Activated CD8-positive, alpha-beta memory T cell treated with anti-CD3 and anti-CD28 coated beads, Interleukin-2, amount 50 U/mL, for 4 hours (primary cell): Measurements from ENCODE around the gene CLDN24.
"Not testable (repeated sequence)": the region's sequence is repeated elsewhere in the genome, so short reads cannot be mapped to it uniquely, and the experiment has no call there.

Experiments
- DNase-seq: peaks from one replicate; pipeline ENCODE4 v3.0.0-alpha.2; 2020

The CLDN24 gene

DNA sequence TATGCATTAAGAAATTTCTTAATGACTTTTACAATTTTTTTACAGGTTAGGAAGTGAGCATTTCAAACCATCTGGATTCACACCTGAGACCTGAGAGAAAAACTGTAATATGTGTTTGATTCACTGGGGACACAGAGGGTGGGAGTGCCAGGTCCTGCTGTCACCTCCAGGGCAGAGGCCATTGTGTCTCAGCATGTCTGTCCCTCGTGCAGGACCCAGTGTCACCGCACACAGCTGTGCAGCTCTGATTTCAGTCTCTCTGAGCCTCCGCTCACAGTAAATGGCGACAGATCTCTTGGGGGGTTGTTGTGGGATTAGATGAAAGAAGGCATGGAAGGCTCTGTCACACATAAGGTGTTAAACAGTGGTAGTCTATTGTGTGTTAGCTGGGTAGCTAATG, 23.0 kb upstream of the CLDN24 start:
- DNase-seq, result no peak

DNA sequence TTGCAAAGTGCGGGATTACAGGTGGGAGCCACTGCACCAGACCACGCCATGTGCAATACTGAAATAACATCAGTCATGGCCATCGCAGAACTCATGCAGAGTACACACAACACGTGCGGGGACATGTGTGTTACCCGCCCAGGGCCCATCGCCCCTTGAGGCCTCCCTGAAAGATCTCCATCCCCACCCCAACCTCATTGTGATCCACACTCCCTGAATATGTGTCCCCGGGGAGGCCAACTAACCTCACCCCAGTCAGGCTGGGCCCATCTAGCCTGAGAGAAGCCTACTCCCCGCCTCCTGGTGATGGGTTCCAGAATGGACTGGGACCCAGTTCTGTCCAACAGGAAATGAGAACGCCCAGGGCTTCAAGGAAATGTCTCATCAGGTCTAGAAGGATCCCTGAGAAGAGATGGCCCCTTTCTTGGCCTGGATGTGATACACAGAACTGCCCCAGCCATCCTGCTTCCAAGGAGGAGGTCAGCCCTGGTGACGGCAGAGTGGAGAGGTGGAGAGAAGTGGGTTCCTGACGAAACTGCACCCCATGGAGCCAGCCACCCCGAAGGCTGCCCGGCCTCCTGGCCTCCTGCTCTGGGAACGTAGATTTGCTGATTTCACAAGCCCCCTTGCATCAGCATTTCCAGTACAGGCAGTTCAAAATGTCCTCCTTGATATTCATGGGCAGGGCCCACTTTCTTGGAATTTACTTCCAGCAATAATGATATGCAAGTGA, 22.5 kb upstream of the CLDN24 start:
- DNase-seq, result no peak

DNA sequence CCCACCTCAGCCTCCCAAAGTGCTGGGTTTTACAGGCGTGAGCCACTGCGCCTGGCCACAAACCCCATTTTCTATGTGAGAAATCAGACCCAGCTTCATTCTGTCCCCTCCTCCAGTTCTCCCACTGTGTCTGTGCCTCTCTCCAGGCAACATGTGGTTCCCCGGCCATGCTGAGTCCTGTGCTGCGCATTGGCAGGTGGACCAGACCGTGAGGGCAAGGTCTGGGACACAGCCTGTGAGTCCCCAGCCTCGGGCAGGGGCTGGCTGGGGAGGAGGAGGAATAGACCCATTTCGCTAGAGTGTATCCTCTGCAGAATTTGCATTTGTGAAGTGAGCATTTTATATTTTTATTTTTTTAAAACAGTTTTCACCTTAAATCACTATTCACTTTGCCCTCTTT, 21.5 kb upstream of the CLDN24 start:
- no peak for DNase-seq

DNA sequence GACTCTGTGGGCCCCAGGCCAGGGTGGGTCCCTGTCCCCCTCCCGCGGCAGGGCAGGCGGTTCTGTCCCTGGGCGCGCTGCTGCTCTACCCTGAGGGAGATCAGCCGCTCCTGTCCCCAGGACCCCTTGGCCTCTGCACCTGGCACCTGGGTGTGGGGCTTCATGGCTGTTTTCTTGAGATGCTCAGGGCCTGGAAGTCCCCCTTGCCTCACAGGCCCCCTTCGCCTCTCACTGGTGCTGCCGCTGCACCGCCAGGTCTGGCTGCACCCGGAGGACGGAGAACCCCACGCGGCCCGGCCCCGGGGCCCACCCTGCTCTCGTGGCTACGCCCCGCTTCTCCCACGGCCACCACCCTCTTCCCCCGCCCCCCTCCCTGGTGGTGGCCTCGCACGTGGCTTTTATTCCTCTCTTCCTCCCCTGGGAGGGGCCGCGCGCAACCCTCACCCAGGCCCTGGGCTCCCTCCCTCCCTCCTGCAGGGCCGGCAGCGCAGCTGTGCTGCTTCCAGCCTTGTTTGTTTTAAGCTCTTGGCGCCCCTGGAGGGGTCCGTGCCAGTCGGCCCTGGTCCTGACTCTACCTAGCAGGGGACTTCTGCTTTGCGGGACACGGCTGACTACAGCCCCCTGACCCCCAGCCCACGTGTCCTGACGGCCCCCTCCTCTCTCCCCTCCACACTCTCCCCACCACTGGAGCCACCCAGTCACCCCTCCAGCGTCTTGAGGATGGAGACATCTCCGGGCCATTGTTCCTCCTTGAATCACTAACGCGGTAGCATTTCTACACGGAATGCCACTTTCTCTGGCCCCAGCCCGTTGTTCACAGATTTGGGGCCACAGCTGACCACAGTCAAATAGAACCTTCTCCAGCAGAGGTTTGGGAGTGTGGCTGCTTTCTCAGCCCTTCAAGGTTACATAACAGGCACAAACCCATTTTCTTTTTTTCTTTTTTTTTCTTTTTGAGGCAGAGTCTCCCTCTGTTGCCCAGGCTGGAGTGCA, 20.6 kb upstream of the CLDN24 start:
- DNase-seq, result no peak

DNA sequence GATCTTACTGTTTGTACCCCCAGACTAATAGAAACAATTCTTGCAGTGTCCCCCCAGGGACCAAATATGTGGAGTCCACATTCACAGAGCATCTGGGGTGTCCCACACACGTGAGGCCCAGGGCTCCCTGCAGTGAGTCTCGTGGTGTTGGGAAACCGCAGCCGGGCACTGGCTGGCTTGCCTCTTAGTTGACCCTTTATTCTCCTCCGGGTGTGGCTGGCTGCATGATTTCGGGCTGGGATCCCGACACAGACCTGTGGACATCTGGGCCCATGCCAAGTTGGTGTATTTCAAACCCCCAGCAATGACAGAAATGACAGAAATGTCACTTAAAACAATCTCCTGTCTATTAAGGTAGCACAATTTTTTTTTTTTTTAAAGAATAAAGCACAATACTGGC, 15.6 kb upstream of the CLDN24 start:
- DNase-seq, result no peak

DNA sequence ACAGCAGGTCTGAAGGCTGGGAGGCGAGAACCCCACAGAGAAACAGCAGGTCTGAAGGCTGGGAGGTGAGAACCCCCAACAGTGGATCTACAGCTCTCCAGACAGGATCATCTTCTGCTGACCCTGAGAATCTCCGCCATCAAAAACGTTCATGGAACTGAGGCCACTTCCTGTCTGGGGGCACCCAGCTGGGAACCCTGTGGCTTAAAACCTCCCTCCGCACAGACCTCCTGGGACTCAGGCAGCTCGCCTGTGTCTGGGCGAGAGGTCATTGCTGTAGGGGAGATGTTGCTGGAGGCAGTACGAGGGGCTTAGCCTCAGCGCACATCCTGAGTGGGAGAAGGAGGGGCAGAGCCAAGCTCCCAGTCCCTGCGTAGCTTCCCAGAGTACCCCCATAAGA, 15.1 kb upstream of the CLDN24 start:
- DNase-seq, result no peak

DNA sequence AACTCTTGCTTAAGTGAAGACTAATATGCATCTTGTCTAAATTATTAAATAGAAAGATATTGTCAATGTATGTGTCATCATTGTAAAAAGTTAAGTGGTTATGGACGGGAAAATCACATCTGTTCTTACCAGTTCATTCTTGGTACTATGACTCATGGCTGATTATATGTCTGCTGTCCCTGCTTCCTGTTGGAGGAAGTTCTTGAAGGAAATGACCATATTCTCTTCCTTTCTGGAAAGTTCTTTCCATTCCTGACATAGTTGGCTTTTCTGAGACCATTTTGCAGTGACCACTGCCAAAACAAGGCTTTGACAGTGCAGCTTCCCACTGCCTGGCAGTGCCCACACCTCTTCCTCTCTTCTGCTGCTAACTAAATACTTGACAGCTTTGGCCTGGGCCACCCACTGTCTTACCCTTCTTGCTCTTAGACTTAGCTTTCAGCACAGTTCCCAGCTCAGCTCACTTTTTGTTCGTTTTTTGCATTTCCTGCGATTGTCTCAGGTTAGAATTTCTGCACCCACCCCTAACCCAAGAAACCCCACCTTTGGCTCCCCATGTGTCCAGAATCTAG, 13.2 kb upstream of the CLDN24 start:
- no peak for DNase-seq

DNA sequence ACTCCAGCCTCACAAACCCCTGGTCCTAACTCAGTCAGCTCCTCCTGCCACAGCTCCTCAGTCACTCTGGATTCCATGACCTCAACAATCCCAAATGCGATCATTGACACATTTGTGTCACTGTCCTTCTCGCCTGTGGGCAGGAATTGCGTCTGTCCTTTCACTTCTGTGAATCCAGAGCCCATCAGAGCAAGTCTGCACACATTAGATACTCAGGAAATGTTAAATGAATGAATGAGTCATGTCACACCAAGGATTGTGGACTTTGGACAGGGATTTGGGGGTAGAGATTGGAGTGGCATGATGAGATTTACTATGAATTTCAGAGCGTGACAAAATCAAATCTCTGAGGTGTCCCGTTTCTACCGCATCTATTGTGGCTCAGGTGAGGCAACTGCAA, 11.8 kb upstream of the CLDN24 start:
- DNase-seq, result no peak

DNA sequence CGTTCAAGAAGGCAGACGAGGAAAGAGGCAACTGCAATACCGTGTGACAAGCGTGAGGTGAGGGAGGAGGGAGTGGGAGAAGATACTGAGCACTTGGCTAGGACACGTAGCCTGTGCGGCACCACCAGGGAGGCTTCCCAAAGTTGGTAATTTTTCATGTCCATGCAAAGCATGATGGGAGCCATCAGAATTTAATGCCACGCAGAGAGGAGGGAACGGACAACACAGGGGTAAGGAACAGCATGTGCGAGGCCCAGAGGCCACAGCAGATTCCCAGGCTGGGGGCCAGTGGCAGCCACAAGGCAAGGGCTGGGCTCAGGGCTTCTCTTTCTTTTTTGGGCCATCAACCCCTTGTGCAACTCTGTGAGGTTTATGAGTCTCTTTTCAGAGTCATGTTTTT, 11.0 kb upstream of the CLDN24 start:
- no peak for DNase-seq

DNA sequence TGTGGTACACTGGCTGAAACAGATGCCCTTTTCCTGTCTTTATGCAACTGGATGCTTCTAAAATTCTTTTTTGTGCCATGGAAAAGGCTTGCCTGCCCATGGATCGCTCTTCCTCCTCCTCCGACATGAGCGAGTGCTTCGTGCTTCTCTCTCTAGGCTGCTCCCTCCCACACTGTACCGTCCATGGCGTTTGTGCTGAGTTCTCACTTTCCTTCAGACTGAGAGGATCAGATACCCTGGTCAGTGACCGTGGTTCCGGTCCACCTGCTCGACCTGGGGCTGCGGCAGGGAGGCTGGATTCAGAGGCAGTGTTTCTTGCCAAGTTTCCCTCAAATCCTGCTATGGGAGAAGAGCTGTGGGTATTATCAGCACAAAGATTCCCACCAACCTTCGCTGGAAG, 10.2 kb upstream of the CLDN24 start:
- DNase-seq, result no peak

DNA sequence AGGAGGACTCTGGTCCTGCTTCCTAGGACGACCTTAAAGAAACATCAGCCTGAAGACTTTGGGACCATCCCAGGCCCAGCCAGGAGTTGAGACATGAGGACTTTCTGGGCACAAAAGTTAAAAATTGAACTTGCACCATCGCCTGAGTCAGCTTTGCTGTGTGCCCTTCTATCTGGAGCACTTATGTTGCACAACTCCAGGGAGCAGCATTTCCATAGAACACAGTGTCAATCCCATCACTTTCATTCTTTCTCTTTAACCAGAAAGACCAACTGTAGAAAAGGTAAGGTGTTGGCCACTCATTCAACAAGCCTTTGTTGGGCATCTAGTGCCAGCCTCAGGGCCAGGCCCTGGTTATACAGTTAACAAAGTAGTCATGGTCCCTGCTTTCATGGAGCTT, 8.6 kb upstream of the CLDN24 start:
- DNase-seq, result no peak

DNA sequence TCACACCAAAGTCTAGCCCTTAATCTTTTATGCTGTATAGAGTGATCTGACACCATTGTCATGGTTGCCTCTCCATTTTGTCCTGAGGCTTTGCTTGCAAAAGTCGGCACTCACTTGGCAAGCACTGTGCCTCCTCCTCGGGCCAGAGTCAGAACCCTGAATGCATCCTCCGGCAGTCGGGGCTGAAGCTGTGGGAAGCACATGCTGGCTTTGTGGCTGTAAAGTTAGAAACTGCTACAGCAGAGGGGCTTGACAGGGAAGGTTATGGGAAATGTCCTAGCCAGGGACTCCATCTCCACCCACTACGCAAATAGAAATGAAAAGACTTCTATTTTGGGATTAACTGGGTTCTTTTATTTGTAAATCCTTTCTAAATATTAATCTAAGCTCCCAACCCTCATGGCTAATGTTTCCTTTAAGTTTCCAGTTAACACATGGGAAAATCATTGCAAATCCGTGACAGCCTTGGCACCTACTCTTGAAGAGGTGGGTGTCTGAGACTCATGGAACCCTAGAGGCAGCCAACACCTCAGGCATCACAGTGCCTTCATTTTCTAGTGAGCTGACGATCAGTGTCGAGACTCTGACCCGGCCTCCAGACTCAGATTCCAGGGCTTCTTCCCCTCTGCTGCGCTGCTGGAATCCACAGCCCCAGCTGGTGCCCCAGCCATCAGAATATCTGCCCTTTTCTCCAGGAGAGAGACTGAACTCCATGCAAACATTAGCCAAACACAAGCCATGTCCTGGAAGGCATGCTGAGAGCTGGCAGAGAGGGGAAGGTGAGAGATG, 7.9 kb upstream of the CLDN24 start:
- DNase-seq, result no peak

DNA sequence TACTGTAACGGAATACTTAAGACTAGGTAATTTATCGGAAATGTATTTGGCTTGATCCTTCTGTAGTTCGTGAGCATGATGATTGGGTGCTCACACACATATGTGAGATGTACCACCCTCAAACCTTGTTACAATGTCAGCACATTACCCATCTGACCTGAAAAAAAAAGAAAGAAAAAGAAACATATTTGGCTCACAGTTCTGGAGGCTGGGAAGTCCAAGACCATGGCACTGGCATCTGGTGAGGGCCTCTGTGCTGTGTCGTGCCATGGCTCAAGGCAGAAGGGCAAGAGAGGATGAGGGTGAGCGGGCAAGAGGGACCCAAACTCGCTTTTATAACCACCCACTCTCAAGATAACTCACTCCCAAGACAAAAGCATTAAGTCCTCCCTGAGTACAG, 7.0 kb upstream of the CLDN24 start:
- DNase-seq, result no peak

DNA sequence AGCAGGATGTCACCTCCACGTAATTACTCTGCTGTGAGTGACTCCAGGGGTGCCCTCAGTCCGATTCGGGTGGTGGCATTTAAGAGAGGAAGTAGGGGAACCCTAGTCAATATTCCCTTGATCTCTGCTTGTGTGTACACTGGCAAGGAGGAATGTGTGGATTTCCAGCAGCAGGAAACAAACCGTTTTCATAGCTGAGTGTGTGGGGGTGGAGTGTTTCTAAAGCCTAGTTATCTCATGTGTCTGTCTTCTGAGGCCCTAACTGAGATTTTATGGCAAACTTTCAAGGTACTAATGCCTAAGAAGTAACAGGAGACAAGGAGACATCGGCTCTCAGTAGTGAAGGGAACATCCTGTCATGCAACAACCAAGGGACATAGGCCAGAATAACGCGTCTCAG, 6.6 kb upstream of the CLDN24 start:
- no peak for DNase-seq

DNA sequence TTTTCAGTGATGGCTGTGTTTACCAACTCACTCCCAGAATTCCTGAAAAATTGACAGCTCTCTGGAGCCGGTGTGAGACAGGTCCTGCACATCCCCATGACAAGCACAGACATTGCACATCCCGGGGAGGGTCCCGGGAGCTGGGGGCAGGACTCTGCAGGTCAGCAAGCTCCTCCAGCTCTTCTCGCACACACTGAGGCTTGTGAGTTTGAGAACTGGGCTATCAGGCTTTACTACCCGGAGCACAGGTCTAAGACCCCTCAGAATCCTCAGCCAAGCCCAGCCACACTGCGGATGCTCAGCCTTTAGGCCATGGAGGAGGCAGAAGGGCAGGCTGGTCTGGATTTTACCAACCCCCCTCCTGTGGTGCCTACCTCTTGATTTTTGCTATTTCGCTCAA, 5.6 kb upstream of the CLDN24 start:
- DNase-seq, result no peak

DNA sequence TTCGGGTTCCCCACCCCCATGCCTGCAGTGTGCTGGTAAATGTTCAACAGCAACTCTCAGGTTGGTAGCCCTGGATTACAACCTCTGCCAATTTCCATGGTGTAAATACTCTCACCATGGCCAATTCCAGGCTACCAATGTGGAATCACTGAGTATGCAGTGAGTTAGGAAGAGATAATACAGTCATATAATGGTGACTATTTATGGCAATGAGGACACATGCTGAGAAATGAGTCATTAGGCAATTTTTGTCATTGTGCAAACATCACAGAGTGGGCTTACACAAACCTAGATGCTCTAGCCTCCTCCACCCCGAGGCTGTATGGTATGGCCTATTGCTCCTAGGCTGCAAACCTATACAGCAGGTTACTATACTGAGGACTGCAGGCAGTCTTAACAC, 4.6 kb upstream of the CLDN24 start:
- no peak for DNase-seq

DNA sequence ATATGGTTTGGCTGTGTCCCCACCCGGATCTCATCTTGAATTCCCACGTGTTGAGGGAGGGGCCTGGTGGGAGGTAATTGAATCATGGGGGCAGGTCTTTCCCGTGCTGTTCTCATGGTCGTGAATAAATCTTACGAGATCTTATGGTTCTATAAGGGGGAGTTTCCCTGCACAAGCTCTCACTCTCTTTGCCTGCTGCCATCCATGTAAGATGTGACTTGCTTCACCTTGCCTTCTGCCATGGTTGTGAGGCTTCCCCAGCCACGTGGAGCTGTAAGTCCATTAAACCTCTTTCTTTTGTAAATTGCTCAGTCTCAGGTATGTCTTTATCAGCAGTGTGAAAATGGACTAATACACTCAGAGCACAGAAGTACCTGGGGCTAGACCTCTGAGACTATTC, 4.2 kb upstream of the CLDN24 start:
- DNase-seq, result not testable (repeated sequence)

DNA sequence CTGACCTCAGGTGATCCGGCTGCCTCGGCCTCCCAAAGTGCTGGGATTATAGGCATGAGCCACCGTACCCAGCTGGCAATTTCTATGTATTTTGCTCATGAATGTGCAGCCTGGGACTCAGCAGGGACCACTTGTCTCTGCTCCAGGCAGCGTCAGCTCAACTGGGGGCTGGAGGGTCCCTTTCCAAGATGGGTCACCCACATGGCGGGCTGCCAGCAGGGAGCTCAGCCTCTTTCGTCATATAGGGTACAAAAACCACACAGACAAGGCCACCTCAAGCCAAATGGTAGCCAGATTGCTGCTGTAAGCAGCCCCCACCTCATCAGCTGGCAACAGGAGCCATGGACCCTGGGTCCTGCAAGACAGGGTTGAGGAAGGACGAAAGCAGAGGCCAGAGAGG, 2.4 kb upstream of the CLDN24 start:
- no peak for DNase-seq

DNA sequence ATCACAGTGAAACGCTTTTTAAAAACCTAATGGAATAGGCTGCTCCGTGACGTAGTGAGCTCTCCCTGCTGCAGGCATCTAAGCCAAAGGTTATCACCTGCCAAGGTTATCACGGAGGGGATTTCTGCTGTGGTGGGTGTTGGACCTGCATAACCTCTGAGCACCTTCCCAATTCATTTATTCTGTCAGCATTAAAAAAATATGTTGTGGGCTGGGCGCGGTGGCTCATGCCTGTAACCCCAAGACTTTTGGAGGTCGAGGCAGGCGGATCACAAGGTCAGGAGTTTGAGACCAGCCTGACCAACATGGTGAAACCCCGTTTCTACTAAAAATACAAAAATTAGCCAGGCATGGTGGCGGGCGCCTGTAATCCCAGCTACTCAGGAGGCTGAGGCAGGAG, 1.8 kb upstream of the CLDN24 start:
- not testable (repeated sequence) for DNase-seq

DNA sequence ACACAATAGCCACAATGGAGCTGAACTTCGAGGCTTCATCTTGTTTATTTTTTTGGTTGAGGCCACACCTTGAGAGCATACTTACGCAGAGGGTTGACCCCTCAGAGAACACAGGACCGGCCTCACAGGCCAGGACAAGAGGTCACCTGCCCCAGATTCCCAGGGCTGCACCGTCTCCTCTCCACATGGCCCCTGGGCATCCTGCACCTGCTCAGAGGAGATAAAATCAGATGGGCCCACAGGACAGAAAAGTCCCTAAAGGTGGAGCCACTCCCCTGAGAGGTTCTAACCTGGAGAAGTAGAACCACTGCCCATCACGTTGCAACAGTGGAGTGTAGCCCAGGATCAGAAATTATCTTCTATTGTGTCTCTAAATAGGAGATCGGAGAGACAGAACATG, 1.1 kb upstream of the CLDN24 start:
- no peak for DNase-seq

DNA sequence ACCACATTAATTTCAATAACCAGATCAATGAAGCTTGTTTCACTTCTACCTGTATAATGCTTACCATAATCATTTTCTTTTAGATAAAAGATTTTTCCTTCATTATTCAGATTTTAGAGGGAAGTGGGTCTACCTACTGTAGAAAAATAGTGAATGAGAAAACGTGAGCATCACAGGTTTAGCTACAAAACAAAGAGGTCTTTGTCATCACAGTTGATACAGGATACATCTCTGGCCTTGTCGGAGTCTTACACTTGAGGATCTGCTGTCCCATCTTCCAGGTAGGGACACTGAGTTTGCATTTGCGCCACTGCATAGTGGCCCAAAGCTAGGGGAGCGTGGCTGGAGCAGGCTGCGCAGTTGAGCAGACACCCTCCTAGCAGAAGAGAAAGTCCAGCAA, 710 bp downstream of the CLDN24 start:
- no peak for DNase-seq

DNA sequence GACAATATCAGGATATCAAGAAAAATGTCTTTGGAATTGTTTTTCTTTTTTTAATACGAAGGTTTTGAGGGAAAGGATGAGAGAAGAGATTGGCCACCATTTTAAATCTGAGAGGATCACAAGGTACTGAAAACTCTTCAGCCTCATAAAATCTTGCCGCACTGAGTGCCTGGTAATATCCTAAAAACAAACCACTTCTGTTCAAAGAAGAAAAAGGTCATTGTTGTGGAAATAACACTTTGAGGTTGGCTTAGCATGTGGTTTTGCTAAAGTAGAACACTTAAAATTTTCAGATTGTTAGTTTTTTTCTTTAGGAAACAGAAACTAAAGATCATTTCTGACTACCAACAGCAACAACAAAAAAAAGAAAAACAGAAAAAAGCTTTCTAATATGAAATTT, 1.1 kb downstream of the CLDN24 start:
- DNase-seq, result no peak
